IMR-90 (cell line): ENCODE data around the gene ARMC9. TPM values are rescaled to one million over a fixed set of nuclear protein-coding genes. Genes with fewer than 3 reads are reported as not detected.

ENCODE experiments used
- ATAC-seq: fragments of 200-7000 bp; cut with Tn5 transposase; 2 replicates; pipeline ENCODE4 v1.9.1; 2020; ENCODE audit warnings: low read depth, mild to moderate bottlenecking, moderate library complexity
- BruUV-seq: library from RNA; stranded (reverse); fragments of 400-500 nt; replicated peaks from 2 replicates; lab custom pipeline; 2021; lab: Mats Ljungman, UMichigan
- CTCF ChIA-PET: fragments of 300-600 bp; formaldehyde crosslinking; extraction: SDS; loops from one replicate; lab custom pipeline; 2021; ENCODE audit warnings: antibody characterized with exemption; lab: Yijun Ruan, JAX
- POLR2A ChIA-PET: fragments of 300-600 bp; sonication (Branson Sonifier 250); formaldehyde crosslinking; loops from one replicate; lab custom pipeline; 2022; ENCODE audit warnings: antibody characterized with exemption; ENCODE audit not compliant: unreplicated experiment; lab: Charles Lee
- DNase-seq: peaks from one replicate; pipeline ENCODE4 v3.0.0; 2013
- H2AFZ ChIP-seq: replicated peaks from 2 replicates; pipeline ENCODE3; 2013; ENCODE audit warnings: low read length, mild to moderate bottlenecking; ENCODE audit not compliant: poor library complexity
- H2AK5ac ChIP-seq: 2 replicates; pipeline ENCODE4 v1.6.1; 2013; ENCODE audit warnings: low read depth, low read length, inconsistent platforms
- H2AK9ac ChIP-seq: replicated peaks from 2 replicates; pipeline ENCODE3; 2013; ENCODE audit warnings: mild to moderate bottlenecking, low read depth, low read length, moderate library complexity; ENCODE audit not compliant: poor library complexity
- H2BK120ac ChIP-seq: 2 replicates; pipeline ENCODE4 v1.6.1; 2013; ENCODE audit warnings: low read depth, low read length, inconsistent platforms
- H2BK15ac ChIP-seq: 3 replicates; pipeline ENCODE4 v1.6.1; 2013; ENCODE audit warnings: low read depth, low read length, inconsistent platforms
- H2BK20ac ChIP-seq: 2 replicates; pipeline ENCODE4 v1.6.1; 2013; ENCODE audit warnings: low read depth, mild to moderate bottlenecking, inconsistent platforms, low read length, moderate library complexity
- H2BK5ac ChIP-seq: 2 replicates; pipeline ENCODE4 v1.6.1; 2013; ENCODE audit warnings: mild to moderate bottlenecking, low read depth, low read length, inconsistent platforms; ENCODE audit not compliant: poor library complexity, severe bottlenecking
- H3K14ac ChIP-seq: replicated peaks from 2 replicates; pipeline ENCODE4 v1.6.1; 2013; ENCODE audit warnings: low read depth, low read length, inconsistent platforms
- H3K18ac ChIP-seq: 2 replicates; pipeline ENCODE4 v1.6.1; 2013; ENCODE audit warnings: low read depth, low read length, control low read depth
- H3K23ac ChIP-seq: 2 replicates; pipeline ENCODE4 v1.6.1; 2013; ENCODE audit warnings: low read depth, low read length, inconsistent platforms
- H3K27ac ChIP-seq: 2 replicates; pipeline ENCODE4 v1.5.1; 2013; ENCODE audit warnings: mild to moderate bottlenecking, control low read depth, low read length; ENCODE audit not compliant: insufficient read depth
- H3K27me3 ChIP-seq: 2 replicates; pipeline ENCODE4 v1.6.1; 2013; ENCODE audit warnings: low read length; ENCODE audit not compliant: control insufficient read depth, insufficient read depth
- H3K36me3 ChIP-seq: 2 replicates; pipeline ENCODE4 v1.6.1; 2013; ENCODE audit warnings: low read length, mixed read lengths; ENCODE audit not compliant: control insufficient read depth, insufficient read depth
- H3K4ac ChIP-seq: 2 replicates; pipeline ENCODE4 v1.6.1; 2013; ENCODE audit warnings: low read depth, low read length, inconsistent platforms
- H3K4me1 ChIP-seq: 2 replicates; pipeline ENCODE4 v1.6.1; 2013; ENCODE audit warnings: low read length, mixed read lengths; ENCODE audit not compliant: control insufficient read depth, insufficient read depth
- H3K4me2 ChIP-seq: 2 replicates; pipeline ENCODE4 v1.6.1; 2013; ENCODE audit warnings: low read depth, mild to moderate bottlenecking, control low read depth, low read length, moderate library complexity
- H3K4me3 ChIP-seq: 2 replicates; pipeline ENCODE4 v1.5.1; 2013; ENCODE audit warnings: low read depth, mild to moderate bottlenecking, control low read depth, low read length, moderate library complexity; ENCODE audit not compliant: insufficient read depth
- H3K56ac ChIP-seq: 2 replicates; pipeline ENCODE4 v1.6.1; 2013; ENCODE audit warnings: low read length, inconsistent platforms; ENCODE audit not compliant: insufficient read depth; ENCODE audit errors: extremely low read depth
- H3K79me1 ChIP-seq, 2 experiments: 2 replicates each; pipeline ENCODE4 v1.6.1; 2013; ENCODE audit warnings: low read length in 2 of 2, inconsistent platforms in 1 of 2, low read depth in 1 of 2
- H3K9ac ChIP-seq: 2 replicates; pipeline ENCODE4 v1.6.1; 2013; ENCODE audit warnings: low read depth, low read length, control low read depth
- H3K9me1 ChIP-seq: 2 replicates; pipeline ENCODE4 v1.6.1; 2013; ENCODE audit warnings: low read length, inconsistent platforms; ENCODE audit not compliant: insufficient read depth
- H3K9me3 ChIP-seq: 2 replicates; pipeline ENCODE4 v1.6.1; 2013; ENCODE audit warnings: low read length; ENCODE audit not compliant: control insufficient read depth, insufficient read depth
- H4K20me1 ChIP-seq: 2 replicates; pipeline ENCODE4 v1.6.1; 2013; ENCODE audit warnings: low read length, inconsistent platforms; ENCODE audit not compliant: insufficient read depth
- H4K5ac ChIP-seq: 2 replicates; pipeline ENCODE4 v1.6.1; 2013; ENCODE audit warnings: mild to moderate bottlenecking, low read depth, low read length, control low read depth
- H4K8ac ChIP-seq, 2 experiments: 2 replicates each; pipeline ENCODE4 v1.6.1; 2013; ENCODE audit warnings: low read depth in 2 of 2, low read length in 2 of 2, control low read depth in 1 of 2, inconsistent platforms in 1 of 2
- H4K91ac ChIP-seq: 2 replicates; pipeline ENCODE4 v1.6.1; 2013; ENCODE audit warnings: low read depth, low read length, inconsistent platforms; ENCODE audit not compliant: insufficient read depth
- BHLHE40 ChIP-seq: fragments of 150-350 bp; IDR thresholded peaks from 2 replicates; pipeline ENCODE4 v1.6.1; 2016; ENCODE audit warnings: mild to moderate bottlenecking, low read depth, low read length
- CEBPB ChIP-seq: IDR thresholded peaks from 2 replicates; pipeline ENCODE4 v1.6.1; 2012; ENCODE audit warnings: low read depth, low read length, improper control_type of control experiment
- CHD1 ChIP-seq: IDR thresholded peaks from 2 replicates; pipeline ENCODE4 v1.6.1; 2012; ENCODE audit warnings: low read depth, low read length, improper control_type of control experiment
- CTCF ChIP-seq: conservative IDR thresholded peaks from 2 replicates; pipeline ENCODE4 v1.5.1; 2012; ENCODE audit warnings: mild to moderate bottlenecking, low read depth, low read length, improper control_type of control experiment
- ELK1 ChIP-seq: fragments of 150-350 bp; IDR thresholded peaks from 2 replicates; pipeline ENCODE4 v1.6.1; 2016; ENCODE audit warnings: low read depth, mild to moderate bottlenecking, low read length, moderate library complexity, borderline replicate concordance
- FOS ChIP-seq: fragments of 150-350 bp; IDR thresholded peaks from 2 replicates; pipeline ENCODE4 v1.6.1; 2016; ENCODE audit warnings: low read depth, low read length
- MAFK ChIP-seq: IDR thresholded peaks from 2 replicates; pipeline ENCODE4 v1.6.1; 2012; ENCODE audit warnings: low read depth, low read length, improper control_type of control experiment
- MAZ ChIP-seq: IDR thresholded peaks from 2 replicates; pipeline ENCODE4 v1.6.1; 2012; ENCODE audit warnings: low read depth, mild to moderate bottlenecking, low read length, improper control_type of control experiment, moderate library complexity, borderline replicate concordance
- MXI1 ChIP-seq: IDR thresholded peaks from 2 replicates; pipeline ENCODE4 v1.6.1; 2012; ENCODE audit warnings: low read depth, mild to moderate bottlenecking, low read length, moderate library complexity, borderline replicate concordance
- NFE2L2 ChIP-seq: fragments of 150-350 bp; IDR thresholded peaks from 2 replicates; pipeline ENCODE4 v1.6.1; 2016; ENCODE audit warnings: low read depth, mild to moderate bottlenecking, low read length
- POLR2A ChIP-seq: IDR thresholded peaks from 2 replicates; pipeline ENCODE4 v1.6.1; 2012; ENCODE audit warnings: mild to moderate bottlenecking, low read depth, low read length
- RAD21 ChIP-seq: IDR thresholded peaks from 2 replicates; pipeline ENCODE4 v1.6.1; 2012; ENCODE audit warnings: low read length, improper control_type of control experiment
- RCOR1 ChIP-seq: IDR thresholded peaks from 2 replicates; pipeline ENCODE4 v1.6.1; 2012; ENCODE audit warnings: mild to moderate bottlenecking, low read length, improper control_type of control experiment; ENCODE audit not compliant: insufficient replicate concordance
- RFX5 ChIP-seq: IDR thresholded peaks from 2 replicates; pipeline ENCODE4 v1.8.0; 2012; ENCODE audit warnings: low read depth, mild to moderate bottlenecking, low read length, moderate library complexity
- SMC3 ChIP-seq: fragments of 150-350 bp; IDR thresholded peaks from 2 replicates; pipeline ENCODE4 v1.6.1; 2016; ENCODE audit warnings: low read depth, mild to moderate bottlenecking, antibody characterized with exemption, low read length, moderate library complexity
- USF2 ChIP-seq: fragments of 150-350 bp; IDR thresholded peaks from 2 replicates; pipeline ENCODE4 v1.6.1; 2017; ENCODE audit warnings: mild to moderate bottlenecking, antibody characterized with exemption, low read length, low read depth
- WGBS, 2 experiments: methylation state at CpG; one replicate each; pipeline versions ENCODE4 v1.1.5 to v1.1.7; 2013; ENCODE audit warnings: missing lambda C conversion rate in 2 of 2; ENCODE audit not compliant: insufficient read length in 1 of 2; ENCODE audit errors: extremely low coverage in 2 of 2; 5-methylcytosine and 5-hydroxymethylcytosine counted together
- dilution Hi-C: fragments of 300-500 bp; cut with HindIII; formaldehyde crosslinking; loops from one replicate; pipeline ENCODE4 v1.14.3; 2018; ENCODE audit warnings: low sequenced_read_pairs; ENCODE audit not compliant: unreplicated experiment
- in situ Hi-C: fragments of 300-500 bp; cut with MboI; formaldehyde crosslinking; loops from 3 replicates; pipeline ENCODE4 v1.14.3; 2019; ENCODE audit warnings: low sequenced_read_pairs, inconsistent platforms, mixed read lengths
- intact Hi-C: fragments of 100-400 bp; cut with micrococcal nuclease; formaldehyde crosslinking; loops from 2 replicates; pipeline ENCODE4 v1.10.0; 2022
- polyA plus RNA-seq, 3 experiments: library from polyadenylated mRNA; depleted of rRNA; stranded (reverse); fragments of >200 nt; gene quantifications; 2 replicates each; pipeline ENCODE4 v1.2.3, GENCODE V29; 2012; ENCODE audit warnings: low replicate concordance in 1 of 3
- total RNA-seq: library from RNA; depleted of rRNA; stranded (reverse); fragments of >200 nt; gene quantifications from 2 replicates; pipeline ENCODE4 v1.2.3, GENCODE V29; 2012

The ARMC9 gene
- total and polyA plus RNA-seq, 2 of the 4 experiments (the other 2 are of a cell fraction), result 36.0 to 46.6 TPM

- no peak overlapping the region for H3K9ac ChIP-seq
- no peak overlapping the region for H3K56ac ChIP-seq
- H3K9me1 ChIP-seq, result peaks cover 9% of the 10 kb centered on the region; the same call in 1 of the 2 replicates
- no peak overlapping the region for H4K5ac ChIP-seq
- H2BK20ac ChIP-seq, result no peak overlapping the region
- no peak overlapping the region for H3K27ac ChIP-seq
- WGBS, 2 experiments, result no CpG with 5 or more reads among the region's 7 CpGs
- in situ Hi-C loops (no loop called here), dilution Hi-C loops (no loop called here), intact Hi-C loops (no loop called here)
- no peaks in the 10 kb centered on the region for H3K9me3 ChIP-seq
- TF ChIP-seq MAZ (no peak), CEBPB (no peak), BHLHE40 (no peak), RFX5 (no peak), USF2 (no peak), MAFK (no peak), MXI1 (no peak), RAD21 (no peak), CTCF (no peak), CHD1 (no peak), SMC3 (no peak), RCOR1 (no peak), NFE2L2 (no peak), POLR2A (no peak), ELK1 (no peak), FOS (no peak)
- H3K27me3 ChIP-seq, result no peaks in the 10 kb centered on the region
- H3K79me1 ChIP-seq, result peaks cover 3 to 8% of the 10 kb centered on the region in 2 experiments; a peak in 3 of 4 replicates
- no peak overlapping the region for H4K91ac ChIP-seq
- H2BK120ac ChIP-seq, result no peak overlapping the region
- DNase-seq, result no peak
- H3K4me3 ChIP-seq, result no peak overlapping the region
- ChIA-PET CTCF (interaction anchor here (1.4 kb wide), 1 partner anchor 16 kb away, joined by 6 read pairs; no protein-coding TSS in a partner anchor), POLR2A (interaction anchor here (0.8 kb wide), 1 partner anchor 22 kb away, joined by 7 read pairs; no protein-coding TSS in a partner anchor)
- H2AFZ ChIP-seq, result no peak overlapping the region
- no peak overlapping the region for H2AK9ac ChIP-seq
- BruUV-seq, result no TSS peak
- no peak overlapping the region for H2BK15ac ChIP-seq
- no peak overlapping the region for H3K18ac ChIP-seq
- H2AK5ac ChIP-seq, result no peak overlapping the region
- no peak overlapping the region for H4K8ac ChIP-seq
- no peak overlapping the region for H2BK5ac ChIP-seq
- H3K4ac ChIP-seq, result no peak overlapping the region
- H3K23ac ChIP-seq, result no peak overlapping the region
- H4K20me1 ChIP-seq, result no peaks in the 10 kb centered on the region
- H3K36me3 ChIP-seq, result peaks cover 38% of the 10 kb centered on the region
- no peaks in the 10 kb centered on the region for H3K4me1 ChIP-seq
- H3K4me2 ChIP-seq, result no peak overlapping the region
- no peak overlapping the region for H3K14ac ChIP-seq
- no peak for ATAC-seq
These were observed 45.4 kb downstream of the ARMC9 start for GRCh38 chr2:231243866-231244265.
